ENCODE measurements around the gene ATL3. TPM values are rescaled to one million over a fixed set of nuclear protein-coding genes. Genes with fewer than 3 reads are reported as not detected.
"Not testable (repeated sequence)": the region's sequence is repeated elsewhere in the genome, so short reads cannot be mapped to it uniquely, and the experiment has no call there.

Gene ATL3
- total RNA-seq, 1 donor from 2014 or later = 13.4 TPM

GRCh38 chr11:63652671-63653070 is 18.5 kb downstream of the ATL3 start:
- DNase-seq = no peak
- Histone ChIP-seq H3K4me3 (no peak overlapping the region), H3K27me3 (ENCODE audit: low read depth) (no peaks in the 10 kb centered on the region), H3K4me1 (peaks cover 5% of the 10 kb centered on the region), H3K36me3 (peaks cover 85% of the 10 kb centered on the region), H3K27ac (replicated peaks) (no peak overlapping the region), H3K9me3 (replicated peaks) (no peaks in the 10 kb centered on the region)
- intact Hi-C loops (cut with micrococcal nuclease) = no loop called here
- no peak for TF ChIP-seq CTCF (IDR thresholded peaks at IDR 0.05; ENCODE audit: borderline replicate concordance)

- Histone ChIP-seq H3K27ac (replicated peaks) (no peak overlapping the region), H3K36me3 (peaks cover 66% of the 10 kb centered on the region), H3K4me3 (no peak overlapping the region), H3K9me3 (replicated peaks) (no peaks in the 10 kb centered on the region), H3K4me1 (peaks cover 4% of the 10 kb centered on the region), H3K27me3 (ENCODE audit: low read depth) (no peaks in the 10 kb centered on the region)
- DNase-seq = no peak
- no peak for TF ChIP-seq CTCF (IDR thresholded peaks at IDR 0.05; ENCODE audit: borderline replicate concordance)
- intact Hi-C loops (cut with micrococcal nuclease) = no loop called here
These were observed 28.0 kb downstream of the ATL3 start for GRCh38 chr11:63643205-63643604.

DNA sequence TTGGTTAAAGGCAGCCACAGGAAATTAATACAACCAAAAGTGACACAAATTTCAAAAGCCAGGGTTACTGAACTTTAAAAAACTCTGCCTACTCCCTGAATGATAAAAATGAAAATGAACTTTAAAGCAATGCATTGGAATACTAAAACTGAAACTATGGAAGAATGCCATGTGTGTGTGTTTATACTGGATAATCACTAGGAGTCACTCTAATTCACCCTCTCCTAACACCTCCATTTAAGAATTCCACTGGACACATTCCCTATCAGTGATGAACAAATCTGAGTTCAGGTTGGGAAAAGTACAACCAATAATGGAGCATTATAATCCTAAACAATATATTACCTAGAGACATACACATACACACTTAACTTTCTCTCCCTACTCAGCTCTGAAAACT is 29.4 kb downstream of the ATL3 start:
- Histone ChIP-seq H3K27me3 (ENCODE audit: low read depth) (no peaks in the 10 kb centered on the region), H3K4me1 (peaks cover 4% of the 10 kb centered on the region), H3K36me3 (peaks cover 59% of the 10 kb centered on the region), H3K4me3 (no peak overlapping the region), H3K27ac (replicated peaks) (no peak overlapping the region), H3K9me3 (replicated peaks) (no peaks in the 10 kb centered on the region)
- intact Hi-C loops (cut with micrococcal nuclease) = no loop called here
- no peak for TF ChIP-seq CTCF (IDR thresholded peaks at IDR 0.05; ENCODE audit: borderline replicate concordance)
- no peak for DNase-seq

- no peak overlapping the region for H3K4me3 ChIP-seq
- H3K27ac ChIP-seq (replicated peaks) = peak overlapping the region; percentile 20
- peak; percentile 61 for TF ChIP-seq CTCF (IDR thresholded peaks at IDR 0.05; ENCODE audit: borderline replicate concordance)
- intact Hi-C loops (cut with micrococcal nuclease) = no loop called here
- H3K4me1 ChIP-seq = peaks cover 4% of the 10 kb centered on the region
- H3K36me3 ChIP-seq = peaks cover 60% of the 10 kb centered on the region
- no peak for DNase-seq
- no peaks in the 10 kb centered on the region for H3K9me3 ChIP-seq (replicated peaks)
- no peaks in the 10 kb centered on the region for H3K27me3 ChIP-seq (ENCODE audit: low read depth)
These were observed 31.9 kb downstream of the ATL3 start for GRCh38 chr11:63639199-63639832.

DNA sequence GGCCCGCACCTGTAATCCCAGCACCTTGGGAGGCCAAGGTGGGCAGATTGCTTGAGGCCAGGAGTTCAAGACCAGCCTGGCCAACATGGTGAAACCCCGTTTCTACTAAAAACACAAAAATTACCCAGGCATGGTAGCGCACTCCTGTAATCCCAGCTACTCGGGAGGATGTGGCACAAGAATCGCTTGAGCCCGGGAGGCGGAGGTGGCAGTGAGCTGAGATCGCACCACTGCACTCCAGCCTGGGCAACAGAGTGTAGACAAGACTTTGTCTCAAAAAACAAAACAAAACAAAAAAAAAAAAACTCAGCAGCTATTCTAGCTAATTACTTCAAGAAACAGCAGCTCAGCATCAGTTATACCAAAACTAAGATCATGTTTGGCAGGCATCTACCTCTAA is 32.7 kb downstream of the ATL3 start:
- H3K36me3 ChIP-seq = peaks cover 62% of the 10 kb centered on the region
- H3K9me3 ChIP-seq (replicated peaks); H3K4me3 ChIP-seq; DNase-seq; intact Hi-C loops (cut with micrococcal nuclease); H3K4me1 ChIP-seq; H3K27me3 ChIP-seq (ENCODE audit: low read depth); H3K27ac ChIP-seq (replicated peaks): not testable (repeated sequence)

DNA sequence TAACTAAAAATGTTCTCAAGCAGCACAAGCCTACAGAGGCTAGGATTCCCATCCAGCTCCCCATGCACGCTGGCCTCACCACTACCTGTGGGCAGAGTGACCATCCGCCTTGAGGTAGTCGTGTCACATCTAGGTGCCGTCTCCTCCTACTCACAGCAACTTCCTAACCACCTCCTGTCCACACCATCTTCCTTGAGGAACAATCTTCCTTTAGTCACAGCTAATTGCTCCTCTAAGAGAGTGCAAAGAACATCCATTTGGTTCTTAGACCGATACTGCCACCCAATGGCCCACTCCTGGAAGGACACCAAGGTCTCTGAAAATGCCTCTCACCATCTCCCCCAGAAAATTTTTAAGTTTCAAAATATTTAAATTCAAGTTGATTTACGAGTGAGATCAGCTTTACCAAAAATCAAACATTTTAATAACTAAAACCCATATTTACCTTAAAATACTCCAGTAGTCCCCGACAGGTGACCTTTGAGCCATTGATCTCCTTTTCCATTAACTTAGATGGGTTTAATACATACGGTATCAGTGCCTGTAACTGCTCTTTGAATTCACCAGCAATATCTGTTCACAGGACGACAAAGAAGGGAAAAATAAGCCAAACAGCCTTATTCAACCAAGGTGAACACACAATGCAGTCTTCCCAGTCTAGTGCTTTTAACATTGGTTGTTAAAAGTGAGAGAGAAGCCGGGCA is 35.3 kb downstream of the ATL3 start:
- H3K4me3 ChIP-seq = no peak overlapping the region
- no peaks in the 10 kb centered on the region for H3K4me1 ChIP-seq
- H3K36me3 ChIP-seq = peaks cover 56% of the 10 kb centered on the region
- DNase-seq = peak; percentile 26
- intact Hi-C loops (cut with micrococcal nuclease) = loop anchor here (2.0 kb wide), 1 partner anchor 157 kb away; no protein-coding TSS in a partner anchor
- H3K27me3 ChIP-seq (ENCODE audit: low read depth) = no peaks in the 10 kb centered on the region
- H3K27ac ChIP-seq (replicated peaks) = no peak overlapping the region
- TF ChIP-seq CTCF (IDR thresholded peaks at IDR 0.05; ENCODE audit: borderline replicate concordance) = peak; percentile 86
- H3K9me3 ChIP-seq (replicated peaks) = no peaks in the 10 kb centered on the region
